Hematopoietic multipotent progenitor cell treated with erythropoietin and hydrocortisone succinate and interleukin-3 and kit ligand, for 4 days (in vitro differentiated cells): ENCODE measurements around the gene AFF3.
A peak's percentile ranks its signal among the peaks of the same experiment; 100 is the strongest.

Experiments
- DNase-seq: peaks from one replicate; pipeline ENCODE4 v3.0.0-alpha.2; 2015

Gene AFF3

GRCh38 chr2:99727199-99727598 is 415.2 kb downstream of the AFF3 start:
- DNase-seq, result no peak

GRCh38 chr2:99726691-99727090 is 415.7 kb downstream of the AFF3 start:
- DNase-seq, result no peak

- DNase-seq, result peak; percentile 34
Measured at GRCh38 chr2:99725820-99726219, 416.6 kb downstream of the AFF3 start.

DNA sequence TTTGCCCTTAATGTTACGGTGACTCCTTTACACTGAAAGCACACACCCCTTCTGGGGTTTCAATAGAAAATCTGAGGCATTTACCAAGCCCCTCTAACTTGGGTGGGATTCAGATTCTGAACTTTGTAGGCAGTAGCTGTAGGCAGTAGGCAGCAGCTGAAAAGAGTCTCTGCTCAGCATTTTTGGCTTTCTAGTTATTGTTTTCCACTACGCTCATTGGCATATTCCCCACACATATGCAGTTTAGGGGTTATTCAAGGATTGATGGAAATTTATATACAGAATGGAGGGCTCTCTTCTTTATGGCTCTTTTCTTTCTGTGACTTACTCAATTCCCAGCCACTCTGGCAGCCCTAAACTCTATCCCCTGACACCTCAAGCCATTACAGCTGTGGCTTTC is 419.9 kb downstream of the AFF3 start:
- DNase-seq, result no peak

GRCh38 chr2:99719102-99719501 is 423.3 kb downstream of the AFF3 start:
- no peak for DNase-seq

- no peak for DNase-seq
Measured at GRCh38 chr2:99715956-99716355, 426.4 kb downstream of the AFF3 start.

- no peak for DNase-seq
Measured at GRCh38 chr2:99714349-99714748, 428.0 kb downstream of the AFF3 start.

GRCh38 chr2:99711144-99711543 is 431.2 kb downstream of the AFF3 start:
- no peak for DNase-seq

DNA sequence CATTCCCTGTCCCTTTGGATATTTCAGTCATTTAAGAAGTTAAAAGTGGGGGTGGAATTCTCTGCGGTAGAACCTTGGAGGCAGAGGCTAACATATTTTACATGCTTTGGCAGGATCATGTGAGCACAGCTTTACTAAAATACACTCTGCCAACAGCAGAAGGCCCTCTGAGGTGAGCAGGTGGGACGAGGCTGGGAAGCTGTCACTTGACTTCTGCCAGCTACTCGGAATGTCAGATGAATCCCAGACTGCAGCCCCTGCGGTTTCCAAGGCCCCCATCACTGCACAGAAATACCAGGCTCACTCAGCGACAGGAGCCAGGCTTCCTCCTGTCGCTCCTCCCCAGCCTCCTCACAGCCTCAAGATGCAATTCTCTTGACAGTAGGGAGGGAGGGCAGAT is 431.7 kb downstream of the AFF3 start:
- DNase-seq, result no peak

GRCh38 chr2:99709229-99709628 is 433.2 kb downstream of the AFF3 start:
- DNase-seq, result no peak

DNA sequence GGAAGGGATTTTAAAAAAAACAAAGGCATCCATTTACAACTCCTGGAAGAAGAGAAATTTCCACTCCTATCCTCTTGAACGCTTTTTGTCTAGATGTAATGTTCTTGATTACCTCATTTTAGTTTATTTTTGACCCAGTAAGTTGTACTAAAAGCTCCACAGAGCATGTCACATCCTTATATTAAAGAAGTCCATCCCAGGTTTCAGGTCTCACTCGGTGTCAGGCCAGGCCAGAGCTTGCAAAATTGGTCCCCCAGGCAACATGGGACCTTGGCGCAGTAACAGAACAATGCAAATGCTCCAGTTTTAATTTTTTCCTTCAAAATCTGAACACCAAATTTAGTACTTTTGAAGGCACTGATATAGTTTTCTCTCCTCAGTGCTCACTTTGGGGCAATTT is 434.2 kb downstream of the AFF3 start:
- no peak for DNase-seq

GRCh38 chr2:99707592-99707991 is 434.8 kb downstream of the AFF3 start:
- no peak for DNase-seq

DNA sequence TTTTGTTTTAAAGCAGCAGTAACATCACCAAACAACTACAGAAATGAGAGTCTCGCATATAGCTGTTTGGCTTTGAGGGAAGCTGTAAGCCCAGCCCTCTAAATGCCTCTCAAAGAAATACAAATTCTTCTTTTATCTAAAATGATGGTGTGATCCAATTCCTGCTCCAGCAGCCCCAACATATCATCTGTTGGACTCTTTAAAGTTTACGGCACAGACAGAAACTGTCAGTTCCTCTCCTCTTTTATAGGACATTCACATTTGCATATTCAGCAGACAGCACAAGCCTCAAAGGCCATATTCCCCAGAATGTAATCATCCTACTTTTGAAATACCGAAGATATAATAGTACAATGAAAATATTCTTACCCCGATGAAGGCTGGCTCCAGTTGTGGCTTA is 435.7 kb downstream of the AFF3 start:
- DNase-seq, result no peak

DNA sequence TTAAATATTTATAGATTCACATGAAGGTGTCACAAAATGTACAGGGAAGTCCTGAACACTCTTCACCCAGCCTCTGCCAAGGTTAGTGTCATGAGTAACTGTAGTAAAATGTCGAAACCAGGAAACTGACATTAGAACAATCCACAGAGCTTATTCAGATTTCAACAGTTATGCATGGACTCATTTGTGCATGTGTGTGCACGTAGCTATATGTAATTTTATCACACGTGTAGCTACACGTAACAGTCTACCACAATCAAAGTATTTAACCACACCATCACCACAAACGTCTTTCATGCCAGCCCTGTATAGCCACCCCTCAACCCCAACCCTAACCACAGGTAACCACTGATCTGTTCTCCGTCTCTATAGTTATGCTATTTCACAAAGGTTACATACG is 440.9 kb downstream of the AFF3 start:
- peak; percentile 14 for DNase-seq

DNA sequence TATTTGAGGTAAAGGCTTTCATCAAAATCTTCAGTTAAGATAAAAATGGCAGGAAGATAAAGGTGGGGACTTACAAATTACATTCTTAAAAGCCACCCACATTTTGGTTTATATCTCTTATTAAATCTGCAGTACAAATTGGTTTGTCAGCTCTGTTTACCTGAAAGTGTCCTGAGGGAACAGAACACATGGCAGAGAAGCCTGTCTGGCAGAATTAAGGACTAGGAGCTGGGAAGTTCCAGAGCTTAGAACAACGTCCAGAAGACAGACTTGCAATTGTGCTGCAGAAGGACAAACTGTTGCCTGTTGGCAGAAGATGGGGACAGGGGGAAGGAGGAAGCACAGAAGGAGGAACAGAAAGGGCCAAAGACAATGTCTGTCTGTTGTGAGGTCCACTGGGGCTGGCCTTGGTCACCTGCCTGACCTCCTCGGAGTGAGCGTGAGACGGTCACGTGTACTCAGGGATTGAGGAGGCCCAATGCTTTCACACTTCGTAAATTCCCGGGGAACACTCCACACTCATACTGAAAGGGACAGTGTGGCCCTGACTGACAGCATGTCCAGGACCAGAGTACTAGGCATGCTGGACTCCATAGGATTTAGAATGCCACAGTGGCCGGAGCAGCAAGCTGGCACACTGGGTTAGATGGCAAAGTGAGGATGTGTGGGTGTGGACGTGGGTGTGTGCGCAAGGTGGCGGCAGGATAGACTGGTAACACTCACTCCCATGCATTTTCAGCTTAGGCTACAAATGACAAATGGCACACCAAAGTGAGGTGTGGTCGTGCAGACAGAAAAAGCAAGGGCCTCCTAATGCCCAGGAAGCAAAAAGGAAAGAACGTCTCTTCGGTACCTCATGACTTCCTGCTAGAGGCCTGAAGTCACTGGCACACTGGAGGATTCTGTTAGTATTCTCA is 441.6 kb downstream of the AFF3 start:
- no peak for DNase-seq

DNA sequence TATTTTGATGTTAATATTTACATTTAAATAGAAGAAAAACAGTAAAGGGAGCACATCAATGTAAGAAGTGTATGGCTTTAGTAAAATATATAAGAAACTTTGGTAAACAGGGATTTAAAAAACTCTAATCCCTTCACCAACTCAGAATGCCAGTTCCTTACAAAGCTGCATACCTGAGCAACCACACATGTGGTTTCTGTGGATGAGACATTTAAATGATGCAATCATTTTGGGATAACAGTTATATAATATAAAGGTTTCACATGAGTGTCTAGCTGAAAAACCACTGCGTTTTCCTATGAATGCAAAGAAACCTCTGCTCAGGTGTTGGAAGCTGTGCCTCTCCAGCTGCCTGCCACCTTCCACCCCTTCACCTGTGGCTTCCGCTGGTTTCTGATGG is 443.5 kb downstream of the AFF3 start:
- no peak for DNase-seq

- DNase-seq, result no peak
Measured at GRCh38 chr2:99697811-99698568, 444.4 kb downstream of the AFF3 start.

GRCh38 chr2:99695944-99696253 is 446.5 kb downstream of the AFF3 start:
- no peak for DNase-seq

- DNase-seq, result no peak
Measured at GRCh38 chr2:99695130-99695943, 447.1 kb downstream of the AFF3 start.

- no peak for DNase-seq
Measured at GRCh38 chr2:99694331-99694730, 448.1 kb downstream of the AFF3 start.

- DNase-seq, result no peak
Measured at GRCh38 chr2:99692785-99693184, 449.6 kb downstream of the AFF3 start.

DNA sequence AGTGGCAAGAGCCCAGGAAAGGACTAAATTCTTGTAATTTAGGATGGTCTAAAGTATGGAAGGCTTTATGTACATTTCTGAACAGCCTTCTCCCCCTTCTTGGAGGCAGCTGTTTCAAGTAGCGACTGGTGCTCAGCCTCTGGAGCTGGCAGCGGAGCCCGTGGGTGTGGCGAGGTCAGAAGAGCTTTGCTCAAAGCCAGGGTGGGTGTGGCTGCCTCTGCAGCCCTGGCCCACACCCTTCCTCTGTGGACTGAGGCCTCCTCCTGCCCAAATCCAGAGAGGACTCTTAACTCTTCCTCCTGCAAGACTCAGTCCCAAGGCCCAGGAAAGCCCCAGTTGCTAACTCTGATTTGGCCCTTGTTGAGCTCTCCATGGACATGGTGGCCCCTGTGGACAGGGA is 450.5 kb downstream of the AFF3 start:
- DNase-seq, result peak; percentile 82

DNA sequence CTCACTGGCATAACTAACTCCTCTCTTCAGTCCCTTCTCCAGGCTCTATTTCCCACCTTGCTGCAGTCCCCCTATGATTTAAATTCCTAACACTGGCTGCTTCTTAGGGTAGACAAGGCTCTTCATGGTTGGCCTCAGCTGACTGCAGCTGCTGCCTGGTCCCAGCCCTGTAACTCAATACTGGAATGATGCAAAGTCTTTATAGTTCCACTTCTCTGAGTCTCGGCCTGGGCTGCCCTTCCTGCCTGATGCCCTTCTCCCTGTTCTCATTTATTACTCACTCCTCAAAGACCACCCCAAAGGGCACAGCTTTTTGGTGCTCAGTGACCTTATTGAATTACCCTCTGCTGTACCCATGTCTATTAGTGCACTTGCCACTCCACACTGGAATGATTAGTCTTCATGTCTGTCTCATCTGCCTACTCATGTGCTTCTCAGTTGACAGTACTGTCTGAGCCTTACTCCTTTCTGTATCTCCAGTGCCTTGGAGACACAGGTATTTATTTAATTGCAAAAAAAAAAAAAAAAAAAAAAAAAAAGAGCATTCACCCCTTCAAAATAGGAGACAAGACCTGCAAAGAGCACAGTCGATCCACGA is 453.1 kb downstream of the AFF3 start:
- no peak for DNase-seq
